Measurements from ENCODE around the gene GDF10. TPM values are rescaled to one million over a fixed set of nuclear protein-coding genes. Genes with fewer than 3 reads are reported as not detected.

GDF10 gene
- total and polyA plus RNA-seq, 10 of the 15 experiments (the other 5 are each of a cell fraction or from before 2014, with no cell fraction given), result not detected

DNA sequence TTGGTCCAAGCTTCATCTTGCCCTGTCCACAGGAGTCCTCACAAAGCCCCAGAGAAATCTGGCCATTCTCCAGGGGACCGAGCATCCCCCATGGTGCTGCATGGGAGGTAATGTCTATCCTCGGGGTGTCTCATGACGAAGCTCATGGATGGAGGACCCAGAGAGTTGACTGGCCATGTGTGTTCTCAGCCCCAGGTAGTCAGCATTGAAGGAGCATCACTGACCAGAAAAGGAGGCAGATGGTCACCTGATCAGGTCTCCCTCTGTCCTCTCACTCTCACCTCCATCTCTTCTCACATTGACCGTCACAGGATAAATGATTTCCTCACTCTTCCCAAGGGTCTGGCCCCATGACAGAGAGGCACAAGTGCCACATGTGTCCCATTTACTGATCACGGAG, 33.4 kb upstream of the GDF10 start:
- no peaks in the 10 kb centered on the region for H3K36me3 ChIP-seq (ENCODE audit: control insufficient read depth in 2 of 2, insufficient read depth in 2 of 2, low read length in 1 of 2)
- no peaks in the 10 kb centered on the region; the same call in 2 of the 3 replicates for H3K9me3 ChIP-seq (replicated peaks; ENCODE audit: control insufficient read depth, insufficient read depth, low read length)
- RAD21 ChIA-PET (ENCODE audit: unreplicated experiment), result no interaction called here
- CTCF ChIA-PET, result interaction anchor here (0.6 to 1.2 kb wide), 2 partner anchors 30 to 47 kb away, joined by 3 read pairs; no protein-coding TSS in a partner anchor
- H3K79me2 ChIP-seq (ENCODE audit: control insufficient read depth, insufficient read depth, low read length), result no peaks in the 10 kb centered on the region
- H3K9ac ChIP-seq (ENCODE audit: control insufficient read depth, insufficient read depth, low read length), result no peak overlapping the region
- no peaks in the 10 kb centered on the region; a peak in 2 of 4 replicates for H3K27me3 ChIP-seq (replicated peaks in 1 of 2; ENCODE audit: control insufficient read depth in 2 of 2, insufficient read depth in 2 of 2, low read length in 1 of 2)
- H3K4me2 ChIP-seq (ENCODE audit: control insufficient read depth, insufficient read depth), result no peak overlapping the region
- H3K4me3 ChIP-seq, result no peak overlapping the region
- FAIRE-seq (no peak), ATAC-seq (no peak), DNase-seq (ENCODE audit: low read depth, low spot score) (no peak)
- BruUV-seq (replicated peaks), result no TSS peak
- H2AFZ ChIP-seq (ENCODE audit: control insufficient read depth, low read depth, low read length), result no peak overlapping the region
- POLR2A ChIA-PET, result no interaction called here
- peaks cover 3% of the 10 kb centered on the region for H3K4me1 ChIP-seq (ENCODE audit: control insufficient read depth, insufficient read depth, low read length)
- TF ChIP-seq ZZZ3 (IDR thresholded peaks at IDR 0.05; ENCODE audit: control insufficient read depth, insufficient read length, low read depth), result no peak
- no peak for TF ChIP-seq CHD2 (IDR thresholded peaks at IDR 0.05; ENCODE audit: borderline replicate concordance, low read depth, low read length)
- TF ChIP-seq HDGF (IDR thresholded peaks at IDR 0.05), result no peak
- TF ChIP-seq NFIC (IDR thresholded peaks at IDR 0.05; ENCODE audit: low read depth, low read length), result no peak
- TF ChIP-seq, protein P1, sequence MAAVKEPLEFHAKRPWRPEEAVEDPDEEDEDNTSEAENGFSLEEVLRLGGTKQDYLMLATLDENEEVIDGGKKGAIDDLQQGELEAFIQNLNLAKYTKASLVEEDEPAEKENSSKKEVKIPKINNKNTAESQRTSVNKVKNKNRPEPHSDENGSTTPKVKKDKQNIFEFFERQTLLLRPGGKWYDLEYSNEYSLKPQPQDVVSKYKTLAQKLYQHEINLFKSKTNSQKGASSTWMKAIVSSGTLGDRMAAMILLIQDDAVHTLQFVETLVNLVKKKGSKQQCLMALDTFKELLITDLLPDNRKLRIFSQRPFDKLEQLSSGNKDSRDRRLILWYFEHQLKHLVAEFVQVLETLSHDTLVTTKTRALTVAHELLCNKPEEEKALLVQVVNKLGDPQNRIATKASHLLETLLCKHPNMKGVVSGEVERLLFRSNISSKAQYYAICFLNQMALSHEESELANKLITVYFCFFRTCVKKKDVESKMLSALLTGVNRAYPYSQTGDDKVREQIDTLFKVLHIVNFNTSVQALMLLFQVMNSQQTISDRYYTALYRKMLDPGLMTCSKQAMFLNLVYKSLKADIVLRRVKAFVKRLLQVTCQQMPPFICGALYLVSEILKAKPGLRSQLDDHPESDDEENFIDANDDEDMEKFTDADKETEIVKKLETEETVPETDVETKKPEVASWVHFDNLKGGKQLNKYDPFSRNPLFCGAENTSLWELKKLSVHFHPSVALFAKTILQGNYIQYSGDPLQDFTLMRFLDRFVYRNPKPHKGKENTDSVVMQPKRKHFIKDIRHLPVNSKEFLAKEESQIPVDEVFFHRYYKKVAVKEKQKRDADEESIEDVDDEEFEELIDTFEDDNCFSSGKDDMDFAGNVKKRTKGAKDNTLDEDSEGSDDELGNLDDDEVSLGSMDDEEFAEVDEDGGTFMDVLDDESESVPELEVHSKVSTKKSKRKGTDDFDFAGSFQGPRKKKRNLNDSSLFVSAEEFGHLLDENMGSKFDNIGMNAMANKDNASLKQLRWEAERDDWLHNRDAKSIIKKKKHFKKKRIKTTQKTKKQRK (IDR thresholded peaks at IDR 0.05; ENCODE audit: low read depth, low read length), result no peak
- SMC1A ChIA-PET (ENCODE audit: uncharacterized antibody, unreplicated experiment), result no interaction called here
- 0% methylated on average over 5 of the region's 5 CpGs for WGBS (ENCODE audit: insufficient coverage, insufficient replicate concordance, low lambda C conversion rate, missing lambda C conversion rate)
- H4K20me1 ChIP-seq (ENCODE audit: control insufficient read depth, insufficient read depth), result no peaks in the 10 kb centered on the region
- H3K27ac ChIP-seq (ENCODE audit: control insufficient read depth, insufficient read depth), result no peak overlapping the region
- intact Hi-C loops (cut with micrococcal nuclease; ENCODE audit: unreplicated experiment), result no loop called here
- in situ Hi-C loops (cut with MboI), result no loop called here
